MCF 10A (cell line): Measurements from ENCODE around the gene GPC6. TPM values are rescaled to one million over a fixed set of nuclear protein-coding genes. Genes with fewer than 3 reads are reported as not detected.

Experiments
- BruUV-seq: library from RNA; stranded (reverse); fragments of 400-500 nt; replicated peaks from 2 replicates; lab custom pipeline; 2021; lab: Mats Ljungman, UMichigan
- CTCF ChIA-PET: fragments of 300-600 bp; sonication (Branson Sonifier 250); formaldehyde crosslinking; extraction: SDS; loops from one replicate; lab custom pipeline; 2021; ENCODE audit warnings: antibody characterized with exemption, inconsistent platforms; lab: Yijun Ruan, JAX
- POLR2A ChIA-PET: fragments of 300-600, 350-650 bp; sonication (Branson Sonifier 250); formaldehyde crosslinking; extraction: SDS; loops from one replicate; lab custom pipeline; 2020; ENCODE audit warnings: antibody characterized with exemption, inconsistent platforms; lab: Yijun Ruan, JAX
- DNase-seq: peaks from one replicate; pipeline ENCODE4 v3.0.0-alpha.2; 2018; ENCODE audit not compliant: unreplicated experiment
- H3K27ac Mint-ChIP-seq: one replicate; pipeline ENCODE4 v1.8.0; 2022; ENCODE audit warnings: mild to moderate bottlenecking, low read depth, mixed read lengths; ENCODE audit not compliant: unreplicated experiment
- H3K27me3 Mint-ChIP-seq: one replicate; pipeline ENCODE4 v1.8.0; 2022; ENCODE audit warnings: mixed read lengths; ENCODE audit not compliant: insufficient read depth, unreplicated experiment
- H3K36me3 Mint-ChIP-seq: one replicate; pipeline ENCODE4 v1.8.0; 2022; ENCODE audit warnings: mild to moderate bottlenecking, moderate library complexity, mixed read lengths; ENCODE audit not compliant: insufficient read depth, unreplicated experiment
- H3K4me1 Mint-ChIP-seq: one replicate; pipeline ENCODE4 v1.8.0; 2022; ENCODE audit warnings: mixed read lengths; ENCODE audit not compliant: insufficient read depth, unreplicated experiment
- H3K4me3 Mint-ChIP-seq: one replicate; pipeline ENCODE4 v1.8.0; 2022; ENCODE audit warnings: mild to moderate bottlenecking, moderate library complexity, mixed read lengths; ENCODE audit not compliant: unreplicated experiment
- H3K9me3 Mint-ChIP-seq: one replicate; pipeline ENCODE4 v1.8.0; 2022; ENCODE audit warnings: mixed read lengths; ENCODE audit not compliant: unreplicated experiment
- intact Hi-C: fragments of 100-400 bp; cut with micrococcal nuclease; formaldehyde crosslinking; loops from 2 replicates; pipeline ENCODE4 v1.14.1; 2022
- total RNA-seq: library from RNA; stranded (reverse); gene quantifications from 2 replicates; pipeline ENCODE4 v1.2.3, GENCODE V29; 2022
- TF ChIP-seq, protein P1 (sequence below): fragments of 200-600 bp; IDR thresholded peaks from one replicate; pipeline ENCODE4 v1.8.0; 2022; ENCODE audit warnings: antibody characterized with exemption, mild to moderate bottlenecking; ENCODE audit not compliant: unreplicated experiment

GPC6 gene
- total RNA-seq, 1 experiment from 2014 or later: 8.4 TPM

DNA sequence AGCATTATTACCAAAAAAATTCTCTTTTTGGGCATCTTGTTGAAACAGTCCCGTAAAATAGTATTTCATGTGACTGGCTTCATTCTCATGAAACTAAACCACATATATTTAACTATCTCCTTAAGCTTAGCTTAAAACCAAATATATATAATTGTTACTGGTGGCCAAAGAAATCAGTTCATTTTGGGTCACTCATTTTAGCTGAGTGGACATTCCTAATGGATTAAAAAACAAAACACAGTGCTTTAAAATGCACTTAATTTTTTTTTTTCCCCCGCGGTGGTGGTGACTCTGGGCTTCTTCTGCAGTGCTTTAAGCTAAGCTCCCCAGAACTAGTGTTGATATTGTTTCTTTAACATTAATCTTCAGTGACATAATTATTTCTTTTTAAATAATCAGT, 540.1 kb downstream of the GPC6 start:
- no TSS peak for BruUV-seq
- Mint-ChIP-seq H3K27me3 (no peaks in the 10 kb centered on the region), H3K4me1 (no peaks in the 10 kb centered on the region), H3K9me3 (no peaks in the 10 kb centered on the region), H3K36me3 (no peaks in the 10 kb centered on the region), H3K4me3 (no peak overlapping the region), H3K27ac (no peak overlapping the region)
- TF ChIP-seq, protein P1, sequence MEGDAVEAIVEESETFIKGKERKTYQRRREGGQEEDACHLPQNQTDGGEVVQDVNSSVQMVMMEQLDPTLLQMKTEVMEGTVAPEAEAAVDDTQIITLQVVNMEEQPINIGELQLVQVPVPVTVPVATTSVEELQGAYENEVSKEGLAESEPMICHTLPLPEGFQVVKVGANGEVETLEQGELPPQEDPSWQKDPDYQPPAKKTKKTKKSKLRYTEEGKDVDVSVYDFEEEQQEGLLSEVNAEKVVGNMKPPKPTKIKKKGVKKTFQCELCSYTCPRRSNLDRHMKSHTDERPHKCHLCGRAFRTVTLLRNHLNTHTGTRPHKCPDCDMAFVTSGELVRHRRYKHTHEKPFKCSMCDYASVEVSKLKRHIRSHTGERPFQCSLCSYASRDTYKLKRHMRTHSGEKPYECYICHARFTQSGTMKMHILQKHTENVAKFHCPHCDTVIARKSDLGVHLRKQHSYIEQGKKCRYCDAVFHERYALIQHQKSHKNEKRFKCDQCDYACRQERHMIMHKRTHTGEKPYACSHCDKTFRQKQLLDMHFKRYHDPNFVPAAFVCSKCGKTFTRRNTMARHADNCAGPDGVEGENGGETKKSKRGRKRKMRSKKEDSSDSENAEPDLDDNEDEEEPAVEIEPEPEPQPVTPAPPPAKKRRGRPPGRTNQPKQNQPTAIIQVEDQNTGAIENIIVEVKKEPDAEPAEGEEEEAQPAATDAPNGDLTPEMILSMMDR: no peak
- no peak for DNase-seq
- CTCF ChIA-PET: interaction anchor here (0.6 kb wide), 2 partner anchors 312 to 828 kb away, joined by 3 to 4 read pairs; no protein-coding TSS in a partner anchor
- POLR2A ChIA-PET: interaction anchor here (0.7 kb wide), 1 partner anchor 220 kb away, joined by 4 read pairs; no protein-coding TSS in a partner anchor
- intact Hi-C loops: no loop called here

GRCh38 chr13:93767180-93767916, 540.7 kb downstream of the GPC6 start:
- Mint-ChIP-seq H3K4me1 (no peaks in the 10 kb centered on the region), H3K27ac (no peak overlapping the region), H3K27me3 (no peaks in the 10 kb centered on the region), H3K36me3 (no peaks in the 10 kb centered on the region), H3K4me3 (no peak overlapping the region), H3K9me3 (no peaks in the 10 kb centered on the region)
- TF ChIP-seq, protein P1: no peak
- ChIA-PET POLR2A (interaction anchor here (0.7 kb wide), 1 partner anchor 221 kb away, joined by 4 read pairs; no protein-coding TSS in a partner anchor), CTCF (interaction anchor here (0.6 to 0.7 kb wide), 2 partner anchors 829 to 866 kb away, joined by 3 to 4 read pairs; no protein-coding TSS in a partner anchor)
- no TSS peak for BruUV-seq
- intact Hi-C loops: no loop called here
- DNase-seq: no peak

GRCh38 chr13:93767917-93768409, 541.4 kb downstream of the GPC6 start:
- ChIA-PET CTCF (interaction anchor here (0.7 kb wide), 1 partner anchor 867 kb away, joined by 3 read pairs; no protein-coding TSS in a partner anchor), POLR2A (no interaction called here)
- no peak overlapping the region for H3K4me3 Mint-ChIP-seq
- DNase-seq: no peak
- no peaks in the 10 kb centered on the region for H3K9me3 Mint-ChIP-seq
- intact Hi-C loops: no loop called here
- no peak overlapping the region for H3K27ac Mint-ChIP-seq
- BruUV-seq: no TSS peak
- no peaks in the 10 kb centered on the region for H3K4me1 Mint-ChIP-seq
- H3K27me3 Mint-ChIP-seq: no peaks in the 10 kb centered on the region
- TF ChIP-seq, protein P1: no peak
- no peaks in the 10 kb centered on the region for H3K36me3 Mint-ChIP-seq

- BruUV-seq: no TSS peak
- TF ChIP-seq, protein P1: no peak
- ChIA-PET CTCF (no interaction called here), POLR2A (no interaction called here)
- Mint-ChIP-seq H3K4me3 (no peak overlapping the region), H3K4me1 (no peaks in the 10 kb centered on the region), H3K27ac (no peak overlapping the region), H3K9me3 (no peaks in the 10 kb centered on the region), H3K36me3 (no peaks in the 10 kb centered on the region), H3K27me3 (no peaks in the 10 kb centered on the region)
- no peak for DNase-seq
- intact Hi-C loops: no loop called here
Measured at GRCh38 chr13:93769101-93769500, 542.5 kb downstream of the GPC6 start.
